HG03175 (cell line): ENCODE data around the gene ZNF180.
"Not testable (repeated sequence)": the region's sequence is repeated elsewhere in the genome, so short reads cannot be mapped to it uniquely, and the experiment has no call there.

Experiments
- ATAC-seq: cut with Tn5 transposase; IDR thresholded peaks from one replicate; pipeline ENCODE4 v1.9.1; 2021; ENCODE audit warnings: mild to moderate bottlenecking, moderate library complexity; ENCODE audit not compliant: unreplicated experiment

The ZNF180 gene

GRCh38 chr19:44499962-44500949 is at the start of gene ZNF180:
ZNF180 (minus strand) TSS chr19:44500522; CDS start chr19:44497334, 3,188 bp downstream.
- ATAC-seq, result peak; percentile 89

GRCh38 chr19:44549507-44549906 is 49.2 kb upstream of the ZNF180 start:
- ATAC-seq, result no peak

GRCh38 chr19:44548736-44549135 is 48.4 kb upstream of the ZNF180 start:
- ATAC-seq, result no peak

GRCh38 chr19:44544031-44544430 is 43.7 kb upstream of the ZNF180 start:
- ATAC-seq, result no peak

- ATAC-seq, result no peak
Measured at GRCh38 chr19:44542671-44543070, 42.3 kb upstream of the ZNF180 start.

GRCh38 chr19:44540736-44541135 is 40.4 kb upstream of the ZNF180 start:
- ATAC-seq, result no peak

GRCh38 chr19:44539991-44540390 is 39.7 kb upstream of the ZNF180 start:
- ATAC-seq, result no peak

- ATAC-seq, result no peak
Measured at GRCh38 chr19:44539236-44539826, 39.0 kb upstream of the ZNF180 start.

- ATAC-seq, result not testable (repeated sequence)
Measured at GRCh38 chr19:44535361-44535760, 35.0 kb upstream of the ZNF180 start.

- ATAC-seq, result no peak
Measured at GRCh38 chr19:44532819-44533218, 32.5 kb upstream of the ZNF180 start.

GRCh38 chr19:44530777-44531176 is 30.5 kb upstream of the ZNF180 start:
- no peak for ATAC-seq

GRCh38 chr19:44529536-44529935 is 29.2 kb upstream of the ZNF180 start, which contains the start of gene CEACAM20:
CEACAM20 (minus strand) TSS chr19:44529675; CDS start chr19:44529509, 166 bp downstream.
- no peak for ATAC-seq

- ATAC-seq, result no peak
Measured at GRCh38 chr19:44527554-44527953, 27.2 kb upstream of the ZNF180 start.

- no peak for ATAC-seq
Measured at GRCh38 chr19:44525721-44526430, 25.6 kb upstream of the ZNF180 start.

- no peak for ATAC-seq
Measured at GRCh38 chr19:44521370-44521769, 21.0 kb upstream of the ZNF180 start.

GRCh38 chr19:44517146-44517545 is 16.8 kb upstream of the ZNF180 start:
- ATAC-seq, result no peak

- ATAC-seq, result no peak
Measured at GRCh38 chr19:44515907-44516306, 15.6 kb upstream of the ZNF180 start.

GRCh38 chr19:44515031-44515430 is 14.7 kb upstream of the ZNF180 start:
- ATAC-seq, result no peak

- no peak for ATAC-seq
Measured at GRCh38 chr19:44512326-44513298, 12.3 kb upstream of the ZNF180 start.

GRCh38 chr19:44509478-44509877 is 9.2 kb upstream of the ZNF180 start:
- ATAC-seq, result no peak
